K562 (cell line): Measurements from ENCODE around the gene DNM1. TPM values are rescaled to one million over a fixed set of nuclear protein-coding genes. Genes with fewer than 3 reads are reported as not detected.

Experiments
- EHMT2 ChIP-seq: fragments of 450-650 bp; IDR thresholded peaks from 2 replicates; pipeline ENCODE4 v1.6.1; 2018; ENCODE audit warnings: antibody characterized with exemption
- HNRNPLL ChIP-seq: fragments of 200-400 bp; formaldehyde crosslinking; IDR thresholded peaks from 2 replicates; pipeline ENCODE4 v1.6.1; 2017; ENCODE audit warnings: low read length, low read depth, mild to moderate bottlenecking; ENCODE audit not compliant: poor library complexity, severe bottlenecking
- NR3C1 ChIP-seq: sonication (generic); formaldehyde crosslinking; IDR thresholded peaks from 2 replicates; pipeline ENCODE4 v1.8.1; 2022; ENCODE audit warnings: missing genetic modification reagents
- PHF20 ChIP-seq: fragments of 450-650 bp; IDR thresholded peaks from 2 replicates; pipeline ENCODE4 v1.6.1; 2018; ENCODE audit not compliant: partially characterized antibody
- REST ChIP-seq, 2 experiments: fragments of 450-650 bp; formaldehyde crosslinking in 1 of 2; IDR thresholded peaks; 2 replicates each; pipeline versions ENCODE4 v1.4.0 to v1.6.1; 2014 to 2020; ENCODE audit warnings: mild to moderate bottlenecking in 2 of 2, borderline replicate concordance in 1 of 2, low read depth in 1 of 2
- ZFP36 ChIP-seq: fragments of 150-350 bp; IDR thresholded peaks from 2 replicates; pipeline ENCODE4 v1.6.1; 2018; ENCODE audit warnings: low read length, low read depth; ENCODE audit not compliant: partially characterized antibody
- ZNF12 ChIP-seq: sonication (generic); formaldehyde crosslinking; IDR thresholded peaks from 2 replicates; pipeline ENCODE4 v1.4.0; 2020; ENCODE audit warnings: mild to moderate bottlenecking, missing genetic modification reagents
- ZNF586 ChIP-seq: fragments of 450-650 bp; formaldehyde crosslinking; conservative IDR thresholded peaks from 2 replicates; pipeline ENCODE4 v1.4.0; 2020; ENCODE audit warnings: mild to moderate bottlenecking, moderate library complexity
- polyA plus RNA-seq, 8 experiments: library from polyadenylated mRNA; depleted of rRNA in 4 of 8; stranded (reverse) in 5 of 8; unstranded in 3 of 8; fragments of >200 nt; fragmentation: Nextera tagmentation in 2 of 8; fragmentation: Illumina TruSeq in 1 of 8; extraction: Ambion mirVana in 2 of 8; extraction: Trizol in 1 of 8; gene quantifications; 2 replicates each; pipeline versions ENCODE4 v1.2.1 to v1.2.3, GENCODE V29; 2011 to 2014; ENCODE audit warnings: inconsistent platforms in 1 of 8, missing spikeins in 1 of 8
- total RNA-seq, 7 experiments: library from RNA; depleted of rRNA in 6 of 7; stranded (reverse); fragments of >200 nt in 6 of 7; fragmentation: Illumina TruSeq in 2 of 7; extraction: Trizol in 2 of 7; gene quantifications; 2 replicates each; pipeline versions ENCODE4 v1.2.1 to v1.2.3, GENCODE V29; 2011 to 2021; ENCODE audit warnings: low replicate concordance in 1 of 7
- TF ChIP-seq, protein P1 (sequence below): fragments of 150-350 bp; IDR thresholded peaks from 2 replicates; pipeline ENCODE4 v1.6.1; 2014; ENCODE audit warnings: low read depth, mild to moderate bottlenecking, low read length, borderline replicate concordance

DNM1 gene
- total and polyA plus RNA-seq, 9 of the 15 experiments (the other 6 are each of a cell fraction or from before 2014, with no cell fraction given), result 0.39 to 23.1 (median 9.1) TPM

DNA sequence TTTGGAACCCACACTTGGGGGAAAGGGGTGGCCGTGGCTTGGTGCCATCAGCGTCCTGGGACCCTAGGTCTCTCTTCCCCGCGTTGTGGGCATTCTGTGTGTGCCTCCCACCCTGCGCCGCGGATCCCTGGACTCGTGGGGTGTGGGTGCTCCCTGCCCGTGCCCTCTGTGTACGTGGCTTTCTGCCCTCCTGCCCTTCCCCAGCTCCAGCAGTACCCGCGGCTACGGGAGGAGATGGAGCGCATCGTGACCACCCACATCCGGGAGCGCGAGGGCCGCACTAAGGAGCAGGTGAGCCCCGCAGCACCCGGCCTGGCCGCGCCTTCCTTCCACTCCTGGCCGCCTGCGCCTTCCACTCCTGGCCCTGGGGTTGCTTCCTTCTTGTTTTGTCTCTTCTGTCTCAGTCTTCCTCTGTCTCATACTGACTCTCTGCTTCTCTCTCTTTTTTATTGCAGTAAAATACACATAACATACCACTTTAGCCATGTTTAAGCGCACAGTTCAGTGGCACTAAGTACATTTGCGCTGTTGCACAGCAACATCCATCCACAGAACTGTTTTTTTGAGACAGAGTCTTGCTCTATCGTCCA lies 30.7 kb downstream of the DNM1 start (continued):
- TF ChIP-seq REST (IDR thresholded peaks at IDR 0.05; ENCODE audit: borderline replicate concordance), result no peak
- 0 out of 2 replicates have a peak, but pooled peaks have one; percentile 43 for TF ChIP-seq REST (CRISPR knock-in tag; IDR thresholded peaks at IDR 0.05; ENCODE audit: low read depth)
- peak; percentile 25 for TF ChIP-seq HNRNPLL
- TF ChIP-seq NR3C1 (CRISPR knock-in tag), result 0 out of 2 replicates have a peak, but pooled peaks have one; percentile 29
- TF ChIP-seq, protein P1, sequence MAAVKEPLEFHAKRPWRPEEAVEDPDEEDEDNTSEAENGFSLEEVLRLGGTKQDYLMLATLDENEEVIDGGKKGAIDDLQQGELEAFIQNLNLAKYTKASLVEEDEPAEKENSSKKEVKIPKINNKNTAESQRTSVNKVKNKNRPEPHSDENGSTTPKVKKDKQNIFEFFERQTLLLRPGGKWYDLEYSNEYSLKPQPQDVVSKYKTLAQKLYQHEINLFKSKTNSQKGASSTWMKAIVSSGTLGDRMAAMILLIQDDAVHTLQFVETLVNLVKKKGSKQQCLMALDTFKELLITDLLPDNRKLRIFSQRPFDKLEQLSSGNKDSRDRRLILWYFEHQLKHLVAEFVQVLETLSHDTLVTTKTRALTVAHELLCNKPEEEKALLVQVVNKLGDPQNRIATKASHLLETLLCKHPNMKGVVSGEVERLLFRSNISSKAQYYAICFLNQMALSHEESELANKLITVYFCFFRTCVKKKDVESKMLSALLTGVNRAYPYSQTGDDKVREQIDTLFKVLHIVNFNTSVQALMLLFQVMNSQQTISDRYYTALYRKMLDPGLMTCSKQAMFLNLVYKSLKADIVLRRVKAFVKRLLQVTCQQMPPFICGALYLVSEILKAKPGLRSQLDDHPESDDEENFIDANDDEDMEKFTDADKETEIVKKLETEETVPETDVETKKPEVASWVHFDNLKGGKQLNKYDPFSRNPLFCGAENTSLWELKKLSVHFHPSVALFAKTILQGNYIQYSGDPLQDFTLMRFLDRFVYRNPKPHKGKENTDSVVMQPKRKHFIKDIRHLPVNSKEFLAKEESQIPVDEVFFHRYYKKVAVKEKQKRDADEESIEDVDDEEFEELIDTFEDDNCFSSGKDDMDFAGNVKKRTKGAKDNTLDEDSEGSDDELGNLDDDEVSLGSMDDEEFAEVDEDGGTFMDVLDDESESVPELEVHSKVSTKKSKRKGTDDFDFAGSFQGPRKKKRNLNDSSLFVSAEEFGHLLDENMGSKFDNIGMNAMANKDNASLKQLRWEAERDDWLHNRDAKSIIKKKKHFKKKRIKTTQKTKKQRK, result no peak
- no peak for TF ChIP-seq PHF20
- TF ChIP-seq ZFP36, result no peak
- TF ChIP-seq ZNF12 (CRISPR knock-in tag), result peak; percentile 91
- TF ChIP-seq EHMT2, result no peak
- no peak for TF ChIP-seq ZNF586 (CRISPR knock-in tag)
